HG03565 (cell line): ENCODE results near the gene FBXL17.

Experiments used
- ATAC-seq: cut with Tn5 transposase; IDR thresholded peaks from one replicate; pipeline ENCODE4 v1.9.1; 2021; ENCODE audit warnings: mild to moderate bottlenecking, moderate library complexity; ENCODE audit not compliant: unreplicated experiment

Gene FBXL17

DNA sequence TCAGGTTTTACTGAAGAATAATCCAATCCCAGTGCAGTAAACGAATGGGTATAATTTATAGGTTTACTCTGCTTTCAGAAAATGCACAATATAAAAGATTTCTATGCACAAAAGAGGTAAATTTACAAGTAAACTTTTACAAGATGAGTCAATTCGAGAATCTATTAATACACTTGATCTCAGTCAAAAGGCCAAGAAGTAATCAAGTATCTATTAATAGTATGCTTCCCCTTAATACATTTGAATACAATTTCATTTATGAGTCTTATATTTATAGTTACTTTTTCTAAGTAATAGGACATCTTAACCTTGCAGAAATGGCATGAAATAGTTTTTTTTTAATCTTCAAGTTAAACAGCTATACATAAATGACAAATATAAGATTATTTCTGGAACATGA is 355.9 kb downstream of the FBXL17 start:
- ATAC-seq: no peak

- ATAC-seq: no peak
These were observed 356.9 kb downstream of the FBXL17 start for GRCh38 chr5:108024986-108025385.

- no peak for ATAC-seq
These were observed 365.8 kb downstream of the FBXL17 start for GRCh38 chr5:108016101-108016500.

- ATAC-seq: no peak
These were observed 375.1 kb downstream of the FBXL17 start for GRCh38 chr5:108006791-108007190.

DNA sequence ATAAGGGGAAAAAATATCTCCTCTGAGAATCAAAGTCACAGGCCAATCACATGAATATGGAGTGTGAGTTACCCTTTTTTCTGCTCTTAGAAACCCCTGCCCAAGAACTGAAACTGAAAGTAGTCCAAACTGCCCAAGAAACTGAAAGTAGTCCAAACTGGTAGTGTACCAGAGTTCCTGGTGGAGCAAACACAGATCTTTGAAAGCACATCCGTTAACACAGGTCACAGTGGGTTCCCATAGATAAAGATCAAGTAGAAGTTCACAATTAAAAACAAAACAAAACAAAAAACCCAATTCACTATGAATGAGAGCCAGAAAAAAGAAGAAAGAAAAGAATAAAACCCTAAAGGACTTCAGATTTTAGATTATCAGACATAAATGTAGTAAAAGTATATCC is 378.7 kb downstream of the FBXL17 start:
- peak; percentile 93 for ATAC-seq

DNA sequence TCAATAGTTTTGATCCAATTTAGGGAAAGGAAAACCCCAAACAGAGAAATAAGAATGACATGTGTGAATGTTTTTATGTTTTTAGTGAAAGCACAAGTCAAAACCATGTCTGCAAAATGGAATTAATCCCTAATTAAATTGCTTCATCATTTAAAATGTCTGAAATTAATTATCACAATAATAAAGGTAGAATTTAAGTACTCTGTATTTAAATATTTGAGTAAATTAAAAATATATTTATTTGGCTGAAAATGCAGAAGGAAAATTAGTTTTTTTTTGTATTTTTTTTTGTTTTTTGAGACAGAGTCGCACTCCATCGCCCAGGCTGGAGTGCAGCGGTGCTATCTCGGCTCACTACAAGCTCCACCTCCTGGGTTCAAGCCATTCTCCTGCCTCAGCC is 380.7 kb downstream of the FBXL17 start:
- no peak for ATAC-seq

- ATAC-seq: no peak
These were observed 384.4 kb downstream of the FBXL17 start for GRCh38 chr5:107997338-107997980.

GRCh38 chr5:107993341-107993740 is 388.6 kb downstream of the FBXL17 start:
- ATAC-seq: no peak

DNA sequence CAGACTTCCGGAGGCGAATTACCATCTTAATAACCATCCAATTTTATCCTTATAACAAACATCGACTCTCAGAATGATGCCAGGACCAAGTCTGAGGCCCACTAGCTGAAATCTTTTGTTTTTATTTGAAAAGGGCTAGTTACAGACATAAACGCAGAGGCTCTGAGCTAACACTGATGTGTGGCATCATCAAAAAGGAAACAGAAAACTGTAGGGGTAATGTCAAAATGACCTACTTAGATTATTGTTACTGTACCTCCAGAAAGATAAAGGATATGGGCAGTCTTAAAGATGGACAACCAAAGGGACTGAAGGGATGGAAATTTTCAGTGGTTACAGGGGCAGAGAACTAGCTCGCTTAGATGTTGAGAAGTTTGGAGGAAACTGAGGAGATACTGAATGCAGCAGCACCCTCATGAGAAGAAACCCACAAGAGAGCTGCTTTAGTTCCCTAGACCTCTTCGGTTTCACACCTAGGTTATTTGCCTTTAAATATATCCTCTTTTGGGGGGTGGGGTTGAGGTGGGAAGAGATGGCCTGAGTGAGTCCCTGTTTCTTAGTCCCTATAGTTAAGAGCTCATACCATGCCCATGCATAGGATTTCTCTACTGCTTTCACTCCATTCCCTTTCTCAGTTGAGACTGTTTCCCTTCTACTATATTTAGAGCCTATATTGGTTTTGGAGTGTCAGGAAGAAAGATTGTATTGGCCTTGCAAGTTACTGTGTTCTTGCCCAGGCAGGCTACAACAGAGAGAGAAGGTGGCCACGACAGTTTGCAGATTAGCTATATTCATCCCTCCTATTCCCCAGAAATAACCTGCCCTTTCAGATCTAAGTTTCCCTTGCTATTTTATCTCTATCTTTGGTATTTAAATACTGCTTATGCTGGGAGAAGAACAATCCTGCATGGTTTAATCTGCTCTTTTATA is 390.8 kb downstream of the FBXL17 start:
- no peak for ATAC-seq

GRCh38 chr5:107985144-107985543 is 396.8 kb downstream of the FBXL17 start:
- no peak for ATAC-seq

DNA sequence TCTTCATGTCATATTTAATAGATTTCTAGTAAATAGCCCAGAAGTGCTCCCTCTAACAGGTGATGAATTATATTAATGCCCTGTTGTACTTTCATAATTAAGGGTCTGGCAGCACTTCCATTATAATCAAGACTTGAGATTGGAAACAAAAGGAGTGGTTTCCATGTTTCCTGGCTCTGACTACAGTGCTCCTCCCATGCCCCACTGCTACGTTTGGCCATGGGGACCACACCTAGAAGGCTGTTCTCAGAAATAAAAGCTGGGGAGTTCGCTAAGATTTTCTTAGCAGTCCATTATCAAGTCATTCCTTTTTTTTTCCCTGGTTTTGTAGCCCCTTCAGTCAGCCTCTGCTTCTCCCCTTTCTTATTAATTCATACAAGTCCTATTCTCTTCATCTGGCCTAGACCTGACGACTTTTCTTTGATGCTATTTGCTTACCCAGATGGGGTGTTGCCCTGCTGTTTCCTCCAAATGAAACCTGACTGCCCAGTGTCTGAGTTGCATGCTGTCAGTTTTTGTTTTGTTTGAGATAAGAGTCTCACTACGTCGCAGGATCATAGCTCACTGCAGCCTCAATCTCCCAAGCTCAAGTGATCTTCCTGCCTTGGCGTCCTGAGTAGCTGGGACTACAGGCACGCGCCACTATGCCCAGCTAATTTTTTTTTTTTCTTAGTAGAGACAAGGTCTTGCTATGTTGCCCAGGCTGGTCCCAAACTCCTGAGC is 399.0 kb downstream of the FBXL17 start:
- ATAC-seq: no peak

DNA sequence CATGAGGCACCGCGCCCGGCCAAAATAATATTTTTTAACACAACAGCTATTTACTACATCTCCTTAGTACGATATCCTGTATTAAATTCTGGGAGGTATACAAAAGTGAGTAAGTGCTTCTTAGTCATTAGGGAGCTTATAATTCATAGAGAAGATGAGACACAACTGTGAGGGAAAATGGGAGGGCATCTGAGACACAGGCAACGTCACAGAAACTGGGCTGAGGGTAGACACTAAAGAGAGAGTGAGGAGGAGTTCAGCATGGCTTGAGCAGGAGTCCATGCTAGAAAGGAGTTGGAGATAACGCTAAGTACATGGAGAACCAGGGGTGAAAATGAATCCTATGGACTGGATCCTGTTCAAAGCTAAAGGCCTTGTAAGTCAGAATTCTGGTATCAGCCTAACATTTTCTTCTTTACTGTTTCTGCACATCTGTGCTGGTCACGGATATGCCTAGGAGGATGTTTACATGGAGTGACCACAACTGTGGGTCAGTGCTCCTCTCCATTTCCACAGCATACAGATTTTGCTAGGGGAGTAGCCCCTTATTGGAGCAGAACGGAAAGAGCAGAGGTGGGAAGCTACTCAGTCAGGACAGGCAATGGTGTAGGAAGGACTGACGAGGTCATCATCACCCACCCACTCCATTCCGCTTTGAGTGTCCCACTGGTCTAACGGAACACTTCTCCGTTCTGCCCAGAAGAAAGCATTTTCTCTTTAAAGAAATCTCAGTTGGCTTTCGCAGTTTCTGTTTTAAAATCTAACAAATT is 400.8 kb downstream of the FBXL17 start:
- no peak for ATAC-seq

GRCh38 chr5:107979900-107980299 is 402.0 kb downstream of the FBXL17 start:
- no peak for ATAC-seq

DNA sequence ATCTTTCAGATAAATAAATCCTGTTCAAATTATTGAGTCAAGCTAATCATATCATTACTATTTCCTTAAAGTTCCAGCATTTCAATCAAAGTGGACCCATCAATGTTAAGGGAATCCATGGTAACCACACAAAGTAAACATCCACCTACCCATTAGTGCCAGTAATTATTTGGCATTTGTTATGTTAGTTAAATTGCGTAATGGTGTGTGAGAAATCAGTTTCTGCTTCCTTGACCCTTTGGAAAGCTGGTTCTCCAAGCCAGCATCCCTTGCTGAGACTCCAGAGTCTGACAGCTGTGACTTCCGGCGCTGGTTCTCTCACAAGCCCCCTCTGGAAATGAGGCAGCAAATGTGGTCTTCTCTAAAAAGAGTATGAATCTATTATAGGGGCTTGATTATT is 402.6 kb downstream of the FBXL17 start:
- ATAC-seq: no peak

DNA sequence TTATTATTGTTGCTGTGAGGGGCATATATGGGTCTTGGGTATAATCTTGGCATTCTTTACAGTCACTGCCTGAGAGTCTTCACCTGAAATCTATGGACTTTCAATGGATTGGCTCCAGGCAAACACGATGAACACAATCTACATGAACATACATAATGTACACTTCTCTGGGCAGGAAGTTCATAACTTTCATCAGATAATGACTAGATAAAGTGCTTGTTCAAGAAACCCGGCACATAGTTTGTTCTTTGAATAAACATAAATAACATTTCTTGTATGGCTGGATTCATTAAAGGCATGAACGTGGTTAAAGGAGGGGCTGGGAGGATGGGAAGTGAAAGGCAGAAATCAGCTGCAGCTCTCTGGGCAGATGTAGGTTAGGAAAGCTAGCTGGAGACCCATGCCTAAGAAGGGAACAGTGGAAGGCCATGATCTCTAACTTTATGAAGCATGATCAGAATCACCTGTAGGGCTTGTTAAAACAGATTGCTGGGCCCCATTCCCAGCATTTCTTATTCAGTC is 404.3 kb downstream of the FBXL17 start:
- no peak for ATAC-seq

- no peak for ATAC-seq
These were observed 406.3 kb downstream of the FBXL17 start for GRCh38 chr5:107975568-107975967.

DNA sequence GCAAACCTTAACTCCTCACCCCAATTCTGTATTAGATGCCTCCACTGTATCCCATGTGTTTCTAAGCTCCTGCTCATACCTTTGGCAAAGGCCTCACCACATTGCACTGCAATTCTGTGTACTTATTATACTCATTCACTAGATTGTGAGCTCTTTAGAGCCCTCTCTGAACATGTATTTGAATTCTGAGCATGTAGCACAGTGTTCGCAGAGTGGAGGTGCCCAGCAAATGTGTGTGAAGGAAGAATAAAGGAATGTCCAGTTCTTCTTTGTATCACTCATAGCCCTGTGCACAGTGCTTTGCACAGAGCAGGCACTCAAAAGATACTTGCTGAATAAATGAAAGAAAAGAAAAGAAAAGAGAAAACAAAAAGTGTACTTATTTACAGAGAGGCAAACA is 410.1 kb downstream of the FBXL17 start:
- no peak for ATAC-seq

DNA sequence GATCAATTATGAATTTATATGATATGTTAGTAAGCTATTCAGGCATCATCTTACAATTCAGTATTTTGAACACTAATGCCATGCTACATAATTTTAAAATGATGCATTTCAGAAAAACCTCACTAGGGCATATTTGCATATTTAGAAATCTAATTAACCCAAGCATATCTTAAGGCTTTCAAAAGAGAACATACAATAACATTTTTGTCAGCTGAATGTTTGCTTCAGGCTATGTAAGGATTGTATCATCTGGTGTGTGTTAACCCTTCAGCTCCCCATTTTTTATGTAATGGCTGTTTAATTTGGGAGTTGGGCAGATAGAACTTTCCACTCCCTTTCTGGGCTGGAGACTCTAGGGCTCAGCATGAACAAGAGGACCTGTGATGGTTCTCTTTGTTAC is 412.1 kb downstream of the FBXL17 start:
- no peak for ATAC-seq

GRCh38 chr5:107968998-107969397 is 412.9 kb downstream of the FBXL17 start:
- no peak for ATAC-seq

DNA sequence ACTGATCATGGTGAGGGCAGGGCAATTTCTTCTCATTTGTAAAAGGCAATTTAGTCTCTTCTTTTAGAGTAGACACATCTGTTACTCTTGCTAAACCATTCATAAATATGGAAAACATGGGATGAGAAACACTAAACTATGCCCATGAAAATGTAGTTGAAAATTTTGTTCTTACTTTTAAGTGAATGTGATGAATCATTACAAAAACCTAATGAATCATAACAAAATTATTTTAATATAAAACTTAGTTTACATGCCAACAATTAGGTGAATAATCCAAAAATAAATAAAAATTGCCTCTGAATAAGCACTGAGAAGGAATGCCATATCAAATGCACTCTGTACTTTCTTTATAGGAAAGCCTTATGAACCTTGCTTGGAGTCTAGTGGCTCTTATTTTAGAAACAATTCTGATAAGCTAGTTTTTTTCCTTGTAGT is 413.5 kb downstream of the FBXL17 start:
- ATAC-seq: no peak

DNA sequence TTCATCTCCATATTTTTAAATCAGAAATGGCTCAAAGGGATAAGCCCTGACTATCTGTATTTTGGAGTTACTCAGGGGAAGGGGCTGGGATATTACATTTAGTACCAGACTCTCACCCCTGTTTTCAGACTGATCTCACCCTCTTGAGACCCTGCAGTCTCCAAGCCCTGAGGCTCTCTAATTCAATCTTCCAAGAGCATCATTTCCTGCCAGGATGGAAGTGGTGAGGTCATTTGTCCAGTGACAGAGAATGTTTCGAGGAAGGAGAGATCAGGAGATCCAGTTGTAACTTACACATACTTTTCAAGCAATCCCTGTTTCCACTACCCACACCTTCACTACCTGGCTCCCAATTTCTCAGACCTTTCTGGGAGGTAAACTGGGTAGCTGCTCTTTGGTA is 415.7 kb downstream of the FBXL17 start:
- no peak for ATAC-seq
